Measurements from ENCODE around the gene ILKAP.

ILKAP gene

DNA sequence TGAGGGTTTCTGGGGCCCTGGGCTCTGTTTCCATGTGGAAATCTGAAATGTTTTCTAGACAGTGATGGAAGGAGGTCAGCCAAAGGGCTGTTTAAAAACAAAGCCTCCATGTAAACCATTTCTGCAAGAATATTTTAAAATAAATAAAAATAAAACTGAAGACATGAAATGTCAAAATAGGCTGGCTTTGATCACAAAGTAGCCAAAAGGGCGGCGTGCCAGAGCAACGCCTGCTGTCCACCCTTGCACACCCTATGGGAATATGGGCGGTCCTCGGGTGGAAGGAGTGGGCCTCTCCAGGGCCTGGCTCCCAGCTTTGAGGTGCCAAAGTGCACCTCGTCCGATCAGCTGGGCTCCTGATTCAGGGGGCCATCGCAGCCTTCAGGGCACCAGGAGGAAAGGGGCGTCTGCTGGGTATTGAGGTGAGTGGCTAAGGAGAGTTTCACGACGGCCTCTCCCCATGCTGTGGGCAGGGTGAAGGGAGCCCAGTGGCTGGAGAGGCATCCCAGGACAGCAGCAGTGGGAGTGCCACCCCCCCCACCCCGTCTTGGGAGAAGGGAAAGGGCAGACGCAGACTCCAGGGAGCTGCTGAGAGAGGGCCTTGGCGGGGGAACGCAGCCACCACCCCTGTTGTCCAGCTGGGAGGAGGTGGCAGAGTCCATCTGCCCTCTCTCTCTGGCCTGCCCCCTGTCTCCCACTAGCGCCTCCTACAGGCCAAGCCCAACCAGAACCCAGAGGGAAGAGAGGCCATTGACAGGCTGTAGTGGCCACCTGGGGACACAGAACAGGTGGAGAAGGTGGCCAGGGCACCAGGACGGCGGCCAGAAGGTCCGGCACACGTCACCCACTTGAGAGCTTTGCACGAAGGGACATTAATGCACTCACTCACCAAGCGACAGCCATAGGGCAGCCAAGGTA is 50.5 kb downstream of the ILKAP start:
- in situ Hi-C loops (cut with MboI; ENCODE audit: low sequenced_read_pairs), result no loop called here

DNA sequence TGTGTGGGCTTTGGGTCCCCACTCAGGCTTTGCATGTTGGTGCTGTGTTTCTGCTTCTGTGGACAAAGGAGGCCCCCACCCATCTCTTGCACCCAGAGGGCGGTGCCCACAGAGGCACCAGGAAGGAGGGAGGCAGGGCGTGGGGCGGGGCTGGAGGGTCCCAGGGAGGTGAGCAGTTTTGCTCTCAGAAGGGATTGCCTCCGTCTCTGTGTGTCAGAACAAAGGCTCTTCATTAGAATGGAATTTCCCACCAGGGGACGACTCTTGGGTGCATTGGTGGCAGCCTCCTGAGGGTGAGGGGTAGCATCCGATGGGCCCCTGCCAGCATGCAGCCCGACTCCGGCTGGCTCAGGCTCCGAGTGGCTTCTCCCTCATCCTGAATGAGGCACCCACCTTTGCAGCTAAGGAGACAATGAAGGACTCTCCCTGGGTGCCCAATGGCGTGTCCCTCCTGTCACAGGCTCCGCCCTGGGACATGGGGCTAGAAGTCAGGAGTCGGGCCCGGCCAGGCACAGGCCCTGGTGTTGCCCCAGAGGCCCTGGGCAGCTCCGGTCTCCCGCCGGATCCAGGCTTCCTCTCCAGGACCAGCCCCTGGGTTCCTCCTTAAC is 51.8 kb downstream of the ILKAP start:
- in situ Hi-C loops (cut with MboI; ENCODE audit: low sequenced_read_pairs), result no loop called here

DNA sequence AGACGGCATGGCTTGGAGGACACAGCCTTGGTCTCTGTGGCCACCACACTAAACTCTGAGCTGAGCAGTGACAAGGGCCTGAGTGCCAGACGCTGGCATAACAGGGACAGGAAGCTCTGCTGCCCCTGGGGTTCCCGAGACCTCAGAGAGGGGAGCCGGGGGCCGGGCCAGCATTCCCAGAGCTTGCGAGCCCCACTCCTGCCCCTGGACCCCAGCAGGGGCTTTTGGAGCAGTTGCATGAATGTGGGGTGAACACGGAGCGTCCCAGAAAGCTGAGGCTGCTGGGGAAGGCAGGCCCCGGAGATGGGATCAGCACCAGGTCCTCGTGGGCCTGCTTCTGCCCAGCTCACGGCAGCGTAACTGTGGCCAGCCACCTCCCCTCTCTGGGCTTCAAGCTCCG is 52.3 kb downstream of the ILKAP start:
- in situ Hi-C loops (cut with MboI; ENCODE audit: low sequenced_read_pairs), result no loop called here

DNA sequence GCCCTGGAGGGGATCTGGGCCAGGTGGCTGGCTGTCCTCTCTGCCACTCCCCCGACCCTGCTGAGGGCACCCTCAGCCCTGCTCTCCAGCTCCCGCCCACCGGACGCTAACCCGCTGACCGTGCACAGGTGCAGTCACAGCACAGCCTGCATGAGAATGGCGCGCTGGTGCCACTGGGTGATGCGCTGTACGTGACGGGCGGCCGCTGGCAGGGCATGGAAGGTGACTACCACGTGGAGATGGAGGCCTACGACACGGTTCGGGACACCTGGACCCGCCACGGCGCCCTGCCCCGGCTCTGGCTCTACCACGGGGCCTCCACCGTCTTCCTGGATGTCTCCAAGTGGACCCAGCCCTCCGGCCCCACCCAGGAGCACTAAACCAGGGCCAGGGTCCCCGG is 52.8 kb downstream of the ILKAP start:
- in situ Hi-C loops (cut with MboI; ENCODE audit: low sequenced_read_pairs), result no loop called here

DNA sequence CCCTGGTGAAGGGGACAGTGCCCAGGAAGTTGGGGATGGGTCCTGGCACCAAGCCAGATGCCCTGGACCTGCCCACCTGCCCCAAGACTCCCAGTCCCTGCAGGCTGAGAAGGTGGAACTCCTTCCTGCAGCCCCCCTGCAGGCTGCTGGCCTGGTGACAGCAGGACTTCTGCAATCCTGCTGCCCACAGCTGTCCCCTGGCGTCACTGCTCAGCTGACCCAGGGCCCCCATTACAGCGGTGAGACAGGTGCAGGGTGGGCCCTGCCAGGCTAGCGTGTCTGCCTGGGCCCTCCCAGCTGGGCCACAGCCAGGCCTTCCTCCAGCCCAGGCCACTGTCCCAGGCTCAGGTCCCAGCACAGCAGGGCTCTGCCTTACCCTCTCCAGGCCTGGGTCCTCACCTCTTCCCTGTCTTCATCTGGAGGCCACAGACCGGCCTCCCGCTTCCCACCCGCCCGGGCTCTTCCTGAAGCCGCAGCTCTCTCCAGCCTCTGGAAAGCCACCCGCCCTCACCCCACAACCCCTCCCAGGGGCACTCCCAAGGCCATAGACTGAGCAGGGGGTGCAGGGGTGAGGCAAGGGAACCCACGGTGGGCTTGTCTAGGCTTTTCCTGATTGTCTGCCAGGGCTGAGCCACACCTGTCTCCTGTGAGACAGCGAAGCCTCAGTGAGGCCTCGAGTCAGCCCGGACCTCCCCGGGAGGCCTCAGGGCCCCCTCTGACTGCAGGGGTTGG is 53.5 kb downstream of the ILKAP start:
- in situ Hi-C loops (cut with MboI; ENCODE audit: low sequenced_read_pairs), result no loop called here

DNA sequence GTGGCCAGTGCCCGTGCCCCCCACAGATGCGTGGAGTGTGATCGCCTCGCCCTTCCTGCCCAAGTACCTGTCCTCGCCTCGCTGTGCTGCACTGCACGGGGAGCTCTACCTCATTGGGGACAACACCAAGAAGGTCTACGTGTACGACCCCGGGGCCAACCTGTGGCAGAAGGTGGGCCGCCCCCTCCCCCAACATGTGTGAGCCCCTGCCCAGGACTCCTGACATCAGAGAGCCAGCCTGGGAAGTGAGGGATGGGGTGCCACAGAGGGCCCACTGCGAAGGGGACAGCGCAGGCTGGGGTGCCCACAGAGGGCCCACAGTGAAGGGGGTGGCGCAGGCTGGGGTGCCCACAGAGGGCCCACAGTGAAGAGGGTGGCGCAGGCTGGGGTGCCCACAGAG is 54.5 kb downstream of the ILKAP start:
- in situ Hi-C loops (cut with MboI; ENCODE audit: low sequenced_read_pairs), result no loop called here

DNA sequence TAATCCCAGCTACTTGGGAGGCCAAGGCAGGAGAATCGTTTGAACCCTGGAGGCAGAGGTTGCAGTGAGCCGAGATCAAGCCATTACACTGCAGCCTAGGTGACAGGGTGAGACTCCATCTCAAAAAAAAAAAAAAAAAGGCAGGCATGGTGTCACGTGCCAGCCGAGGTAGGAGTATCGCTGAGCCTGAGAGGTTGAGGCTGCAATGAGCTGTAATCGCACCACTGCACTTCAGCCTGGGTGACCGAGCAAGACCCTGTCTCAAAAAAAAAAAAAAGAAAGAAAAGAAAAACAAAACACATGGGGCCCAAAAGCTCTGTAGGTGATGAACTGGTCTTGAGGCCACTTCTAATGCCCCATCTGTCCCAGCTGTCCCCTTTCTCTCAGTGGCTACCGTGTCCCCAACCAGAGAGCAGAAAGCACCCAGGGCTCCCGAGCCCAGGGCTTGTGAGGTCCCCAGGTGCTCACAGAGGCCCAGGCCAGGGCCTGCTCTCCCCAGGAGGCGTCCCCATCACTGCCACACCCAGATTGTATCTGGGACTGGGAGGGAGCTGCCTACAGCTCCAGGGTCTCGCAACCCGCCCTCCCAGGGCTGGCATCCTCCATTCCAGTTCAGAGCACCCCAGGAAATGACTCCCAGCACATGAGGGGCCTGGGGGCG is 56.5 kb downstream of the ILKAP start:
- in situ Hi-C loops (cut with MboI; ENCODE audit: low sequenced_read_pairs), result no loop called here

DNA sequence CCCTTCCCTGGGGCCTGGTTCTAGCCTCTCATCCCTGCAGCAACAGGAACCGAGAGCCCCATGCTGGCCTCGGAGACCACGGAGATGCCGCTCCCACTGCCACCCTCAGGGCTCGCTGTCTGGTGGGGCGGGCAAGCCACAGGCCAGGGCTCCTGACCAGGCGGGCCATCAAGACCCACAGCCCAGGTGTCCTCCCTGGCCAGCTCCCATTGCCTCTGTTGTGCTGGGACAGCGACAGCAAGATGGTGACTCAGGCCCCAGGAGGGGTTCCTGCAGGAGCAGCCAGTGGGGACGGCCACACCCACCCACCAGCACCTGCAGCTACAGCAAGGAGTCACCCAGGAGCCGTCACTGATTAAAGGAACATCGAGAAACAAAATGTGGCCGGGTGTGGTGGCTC is 57.6 kb downstream of the ILKAP start:
- in situ Hi-C loops (cut with MboI; ENCODE audit: low sequenced_read_pairs), result no loop called here

DNA sequence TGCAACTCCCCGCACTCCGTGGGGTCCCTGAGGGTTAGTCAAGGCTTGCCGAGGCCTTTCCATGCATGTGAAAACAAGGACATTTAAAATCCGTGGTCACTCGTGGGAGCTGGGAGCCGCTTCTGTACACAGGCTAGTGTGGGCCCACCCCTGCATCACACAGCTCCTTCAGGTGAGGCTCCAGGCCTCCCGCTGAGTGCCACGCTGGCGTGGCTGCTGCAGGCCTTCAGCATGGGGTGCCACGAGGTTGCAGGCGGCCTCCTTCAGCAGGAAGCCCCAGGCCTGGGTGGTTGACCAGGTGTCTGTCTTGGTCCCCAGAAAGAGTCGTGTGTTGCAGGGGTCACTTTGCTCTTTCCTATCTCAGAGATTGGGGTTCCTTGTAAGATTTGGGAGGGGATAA is 58.4 kb downstream of the ILKAP start:
- in situ Hi-C loops (cut with MboI; ENCODE audit: low sequenced_read_pairs), result no loop called here

DNA sequence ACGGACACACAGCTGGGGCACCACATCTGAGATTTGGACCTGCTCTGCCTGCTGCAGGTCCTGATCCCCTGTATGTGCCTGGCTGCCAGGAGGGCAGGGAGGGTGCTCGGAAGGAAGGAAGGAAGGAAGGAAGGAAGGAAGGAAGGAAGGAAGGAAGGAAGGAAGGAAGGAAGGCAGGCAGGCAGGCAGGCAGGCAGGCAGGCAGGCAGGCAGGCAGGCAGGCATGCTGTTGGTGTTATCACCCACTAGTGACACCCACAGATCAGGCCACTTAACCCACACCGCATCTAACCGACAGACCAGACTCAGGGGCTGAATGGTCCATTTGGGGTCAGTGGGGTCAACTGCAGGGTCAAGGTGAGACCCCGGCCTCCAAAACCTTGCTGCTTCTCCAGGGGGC is 59.2 kb downstream of the ILKAP start:
- in situ Hi-C loops (cut with MboI; ENCODE audit: low sequenced_read_pairs), result no loop called here

DNA sequence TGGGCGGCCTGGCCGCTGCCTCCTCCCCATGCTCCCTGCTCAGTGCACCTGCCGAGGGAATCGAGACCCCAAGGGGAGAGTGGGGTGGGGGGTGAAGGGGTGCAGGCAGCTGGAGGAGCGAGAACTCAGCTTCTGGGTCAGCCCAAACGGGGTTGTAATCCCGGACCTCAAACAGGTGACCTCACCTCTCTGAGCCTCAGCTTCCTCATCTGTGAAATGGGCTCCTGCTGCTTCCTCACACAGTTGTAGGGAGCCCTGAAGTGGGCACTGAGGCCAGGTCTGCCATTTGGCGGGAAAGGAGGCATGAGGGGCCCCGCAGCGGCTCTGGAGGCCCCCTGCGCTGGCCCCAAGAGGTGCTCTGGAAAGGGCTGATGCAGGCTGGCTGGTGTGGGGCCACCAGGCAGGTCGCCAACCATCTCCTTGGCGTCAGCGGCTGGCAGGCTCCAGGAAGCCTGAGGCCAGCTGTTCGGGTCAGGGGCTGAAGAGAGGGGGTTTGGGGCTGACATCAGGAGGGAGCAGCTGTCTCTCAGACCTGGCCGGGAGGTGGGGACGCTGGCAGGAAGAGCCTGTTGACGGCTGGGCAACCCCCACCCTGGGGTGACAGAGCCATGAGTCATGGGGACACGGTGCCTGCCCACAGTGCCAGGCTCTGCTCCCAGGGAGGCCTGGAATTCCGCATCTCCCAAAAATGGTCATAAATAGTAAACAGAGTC is 60.1 kb downstream of the ILKAP start:
- in situ Hi-C loops (cut with MboI; ENCODE audit: low sequenced_read_pairs), result no loop called here

DNA sequence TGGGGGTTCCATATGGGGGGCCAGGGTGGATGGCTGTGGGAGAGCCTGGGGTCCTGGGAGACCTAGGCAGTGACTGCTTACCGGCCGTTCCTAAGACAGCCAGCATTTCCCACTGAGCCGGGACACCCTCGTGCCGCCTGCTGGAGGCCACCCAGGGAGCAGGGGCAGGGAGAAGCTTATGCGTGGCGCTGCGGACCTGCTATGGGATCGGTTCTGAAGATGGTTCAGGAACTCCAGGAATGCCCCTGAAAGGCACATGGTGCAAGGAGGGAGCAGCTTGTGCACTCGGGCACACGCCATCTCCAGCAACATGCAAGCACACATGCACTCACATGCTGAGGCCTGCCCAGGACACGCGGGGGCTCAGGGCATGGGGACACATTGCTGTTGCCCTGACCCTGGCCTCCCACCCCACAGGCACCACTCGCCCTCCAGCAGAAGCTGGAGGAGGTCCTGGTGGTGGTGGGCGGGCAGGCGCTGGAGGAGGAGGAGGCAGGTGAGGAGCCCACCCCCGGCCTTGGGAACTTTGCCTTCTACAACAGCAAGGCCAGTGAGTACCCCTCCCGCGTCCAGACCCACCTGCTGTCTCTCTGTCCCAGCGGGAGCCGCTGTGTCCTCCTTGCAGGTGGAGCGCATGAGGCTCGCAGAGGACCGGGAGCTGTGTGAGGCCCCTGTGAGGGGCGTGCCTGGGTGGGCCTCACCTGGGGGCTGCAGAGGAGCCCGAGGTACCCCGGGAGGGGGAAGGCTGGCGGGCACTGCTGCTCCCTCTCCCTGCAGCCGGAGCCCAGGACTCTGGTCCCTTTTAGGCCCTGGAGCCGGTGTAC is 60.9 kb downstream of the ILKAP start:
- in situ Hi-C loops (cut with MboI; ENCODE audit: low sequenced_read_pairs), result no loop called here

DNA sequence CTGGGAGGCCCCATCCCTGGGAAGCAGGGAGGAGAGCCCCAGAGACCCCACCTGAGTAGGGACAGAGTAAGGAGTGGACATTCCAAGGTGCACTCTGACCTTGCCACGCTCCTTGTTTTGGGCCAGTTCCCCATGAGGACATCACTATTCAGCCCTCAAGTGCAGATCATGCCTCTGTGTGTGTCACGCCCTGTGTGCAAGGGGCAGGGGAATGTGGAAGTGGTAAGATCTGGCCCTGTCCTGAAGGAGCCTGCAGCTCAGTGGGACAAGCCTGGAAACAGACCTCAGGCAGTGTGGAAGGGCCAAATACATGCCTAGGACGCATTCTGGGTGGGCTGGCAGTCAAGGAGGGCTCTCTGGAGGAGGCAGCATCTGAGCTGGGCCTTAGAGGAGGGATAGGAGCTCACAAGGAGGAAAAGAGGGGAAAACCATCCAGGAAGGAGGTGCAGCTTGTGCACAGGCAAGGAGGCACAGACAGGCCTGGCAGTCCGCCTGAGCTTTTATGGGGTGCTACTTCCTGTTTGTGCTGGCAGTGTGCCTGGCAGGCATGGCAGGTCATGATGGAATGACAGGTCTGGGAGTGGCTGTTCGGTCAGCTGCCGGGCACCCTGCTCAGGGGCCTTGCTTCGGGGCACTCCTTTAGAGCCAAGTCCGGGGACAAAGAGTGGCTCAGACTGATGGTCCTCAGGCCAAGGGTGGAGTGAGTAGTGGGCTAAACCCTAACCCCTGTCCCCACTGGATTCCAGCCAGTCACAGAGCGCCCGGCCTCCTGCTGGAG is 61.8 kb downstream of the ILKAP start:
- in situ Hi-C loops (cut with MboI; ENCODE audit: low sequenced_read_pairs), result no loop called here

DNA sequence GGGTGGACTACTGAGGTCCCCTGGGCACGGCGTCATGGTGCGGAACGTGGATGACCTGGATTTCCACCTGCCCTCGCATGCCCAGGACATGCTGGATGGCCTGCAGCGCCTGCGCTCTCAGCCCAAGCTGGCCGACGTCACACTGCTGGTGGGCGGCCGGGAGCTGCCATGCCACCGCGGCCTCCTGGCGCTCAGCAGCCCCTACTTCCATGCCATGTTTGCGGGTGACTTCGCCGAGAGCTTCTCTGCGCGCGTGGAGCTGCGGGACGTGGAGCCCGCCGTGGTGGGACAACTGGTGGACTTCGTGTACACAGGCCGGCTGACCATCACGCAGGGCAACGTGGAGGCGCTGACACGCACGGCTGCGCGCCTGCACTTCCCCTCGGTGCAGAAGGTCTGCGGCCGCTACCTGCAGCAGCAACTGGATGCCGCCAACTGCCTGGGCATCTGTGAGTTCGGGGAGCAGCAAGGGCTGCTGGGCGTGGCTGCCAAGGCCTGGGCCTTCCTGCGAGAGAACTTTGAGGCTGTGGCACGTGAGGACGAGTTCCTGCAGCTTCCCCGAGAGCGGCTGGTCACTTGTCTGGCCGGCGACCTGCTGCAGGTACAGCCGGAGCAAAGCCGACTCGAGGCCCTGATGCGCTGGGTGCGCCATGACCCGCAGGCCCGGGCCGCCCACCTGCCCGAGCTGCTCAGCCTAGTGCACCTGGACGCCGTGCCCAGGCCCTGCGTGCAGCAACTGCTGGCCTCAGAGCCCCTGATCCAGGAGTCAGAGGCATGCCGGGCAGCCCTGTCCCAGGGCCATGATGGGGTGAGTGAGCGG is 62.6 kb downstream of the ILKAP start:
- in situ Hi-C loops (cut with MboI; ENCODE audit: low sequenced_read_pairs), result no loop called here

DNA sequence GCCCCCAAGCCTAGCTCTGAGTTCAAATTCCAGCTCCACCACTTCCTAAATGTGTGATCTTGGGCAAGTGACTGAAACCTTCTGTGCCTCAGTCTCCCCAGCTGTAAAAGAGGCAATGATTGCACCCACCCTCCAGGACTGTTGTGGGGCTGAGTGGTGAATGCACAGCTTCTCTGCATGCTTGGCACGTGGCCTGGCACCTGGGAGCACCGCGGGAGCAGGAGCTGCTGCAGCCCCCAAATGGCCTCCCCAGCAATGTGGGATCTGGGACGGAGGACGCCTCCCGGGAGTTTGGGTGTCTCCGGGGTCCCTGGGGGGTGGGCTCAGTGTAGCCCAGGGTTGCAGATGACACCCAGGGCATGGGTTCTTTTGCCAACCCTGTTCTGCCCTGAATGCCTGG is 63.5 kb downstream of the ILKAP start:
- in situ Hi-C loops (cut with MboI; ENCODE audit: low sequenced_read_pairs), result no loop called here

DNA sequence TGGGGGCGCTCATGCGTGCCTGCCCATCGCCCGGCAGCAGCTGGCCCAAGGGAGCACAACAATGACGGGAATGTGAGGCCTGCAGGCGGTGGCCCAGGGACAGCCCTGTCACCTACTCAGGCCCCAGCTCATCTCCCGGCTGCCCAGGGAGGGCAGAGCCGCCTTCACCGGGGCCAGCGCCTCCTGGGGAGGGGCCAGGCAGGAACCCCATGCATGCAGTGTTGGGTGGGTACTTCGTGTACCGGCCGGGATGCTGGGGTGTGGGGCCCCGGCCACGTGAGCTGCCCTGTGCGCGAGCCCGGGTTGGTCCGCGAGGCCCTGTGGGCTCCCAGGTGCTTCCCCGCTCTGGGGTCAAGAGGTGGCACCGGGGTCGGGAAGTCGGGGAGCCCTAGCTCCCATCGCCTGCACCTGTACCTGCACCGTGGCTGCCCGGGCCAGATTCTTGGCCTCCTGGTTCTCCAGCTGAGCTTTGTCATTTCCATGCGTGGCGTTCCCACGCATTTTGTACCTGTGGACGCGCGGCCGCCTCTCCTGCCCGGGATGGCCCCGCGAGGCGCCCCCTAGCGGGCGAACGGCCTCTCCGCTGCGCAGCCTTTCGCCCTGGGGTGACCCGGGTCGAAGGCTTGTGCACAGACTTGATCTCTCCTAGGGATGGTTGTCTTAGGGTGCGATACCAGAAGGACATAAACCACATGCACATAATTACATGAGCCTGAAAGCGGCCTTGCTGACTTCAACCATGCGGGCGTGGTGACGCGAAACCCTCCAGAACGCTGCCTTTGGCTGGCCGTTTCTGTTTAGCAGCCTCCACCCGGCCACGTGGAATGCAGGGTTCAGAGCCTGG is 64.1 kb downstream of the ILKAP start:
- in situ Hi-C loops (cut with MboI; ENCODE audit: low sequenced_read_pairs), result no loop called here
